ENCODE results near the gene NFIC.
"Not testable (repeated sequence)": the region's sequence is repeated elsewhere in the genome, so short reads cannot be mapped to it uniquely, and the experiment has no call there.

NFIC gene

DNA sequence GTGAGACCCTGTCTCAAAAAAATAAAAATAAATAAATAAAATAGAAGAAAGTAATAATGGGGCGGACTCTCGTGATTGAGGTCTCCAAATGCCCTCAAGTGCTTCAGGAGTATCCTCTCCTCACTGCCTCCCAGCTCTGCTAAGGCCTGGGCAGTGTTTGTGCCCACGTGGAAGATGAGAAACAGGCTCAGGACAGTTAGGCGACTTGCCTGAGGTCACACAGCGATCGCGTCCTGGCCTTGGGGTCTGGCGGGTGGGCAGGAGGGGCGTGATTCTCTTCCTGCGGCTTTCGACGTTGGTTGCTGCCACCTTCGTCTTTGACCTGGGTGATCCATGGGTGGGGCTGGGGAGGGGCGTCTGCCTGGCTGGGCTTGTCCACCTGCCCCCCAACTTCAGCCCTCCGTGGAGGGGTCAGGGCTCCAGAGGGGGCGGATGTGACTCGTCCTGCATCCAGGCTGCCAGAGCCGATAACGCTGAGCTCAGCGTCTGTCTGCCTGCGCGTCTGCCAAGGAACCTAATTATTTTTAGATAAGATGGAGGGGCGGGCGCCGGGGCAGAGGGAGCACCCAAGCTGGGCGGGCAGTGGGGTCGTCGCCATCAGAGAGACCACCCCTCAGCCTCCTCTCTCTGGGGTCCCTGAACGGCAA is 56.9 kb downstream of the NFIC start:
- ATAC-seq (ENCODE audit: low read depth), result no peak
- Histone ChIP-seq H3K9me3 (ENCODE audit: severe bottlenecking) (no peaks in the 10 kb centered on the region), H3K4me1 (ENCODE audit: insufficient read depth, poor library complexity, severe bottlenecking) (no peaks in the 10 kb centered on the region), H3K36me3 (ENCODE audit: low read depth) (peaks cover 17% of the 10 kb centered on the region), H3K4me3 (ENCODE audit: severe bottlenecking) (no peak overlapping the region), H3K27me3 (ENCODE audit: insufficient read depth, poor library complexity, severe bottlenecking) (no peaks in the 10 kb centered on the region), H3K27ac (ENCODE audit: poor library complexity, severe bottlenecking) (no peak overlapping the region)
- DNase-seq (ENCODE audit: low spot score), result no peak
- TF ChIP-seq, protein P1, sequence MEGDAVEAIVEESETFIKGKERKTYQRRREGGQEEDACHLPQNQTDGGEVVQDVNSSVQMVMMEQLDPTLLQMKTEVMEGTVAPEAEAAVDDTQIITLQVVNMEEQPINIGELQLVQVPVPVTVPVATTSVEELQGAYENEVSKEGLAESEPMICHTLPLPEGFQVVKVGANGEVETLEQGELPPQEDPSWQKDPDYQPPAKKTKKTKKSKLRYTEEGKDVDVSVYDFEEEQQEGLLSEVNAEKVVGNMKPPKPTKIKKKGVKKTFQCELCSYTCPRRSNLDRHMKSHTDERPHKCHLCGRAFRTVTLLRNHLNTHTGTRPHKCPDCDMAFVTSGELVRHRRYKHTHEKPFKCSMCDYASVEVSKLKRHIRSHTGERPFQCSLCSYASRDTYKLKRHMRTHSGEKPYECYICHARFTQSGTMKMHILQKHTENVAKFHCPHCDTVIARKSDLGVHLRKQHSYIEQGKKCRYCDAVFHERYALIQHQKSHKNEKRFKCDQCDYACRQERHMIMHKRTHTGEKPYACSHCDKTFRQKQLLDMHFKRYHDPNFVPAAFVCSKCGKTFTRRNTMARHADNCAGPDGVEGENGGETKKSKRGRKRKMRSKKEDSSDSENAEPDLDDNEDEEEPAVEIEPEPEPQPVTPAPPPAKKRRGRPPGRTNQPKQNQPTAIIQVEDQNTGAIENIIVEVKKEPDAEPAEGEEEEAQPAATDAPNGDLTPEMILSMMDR (IDR thresholded peaks at IDR 0.05; ENCODE audit: poor library complexity, severe bottlenecking), result no peak

DNA sequence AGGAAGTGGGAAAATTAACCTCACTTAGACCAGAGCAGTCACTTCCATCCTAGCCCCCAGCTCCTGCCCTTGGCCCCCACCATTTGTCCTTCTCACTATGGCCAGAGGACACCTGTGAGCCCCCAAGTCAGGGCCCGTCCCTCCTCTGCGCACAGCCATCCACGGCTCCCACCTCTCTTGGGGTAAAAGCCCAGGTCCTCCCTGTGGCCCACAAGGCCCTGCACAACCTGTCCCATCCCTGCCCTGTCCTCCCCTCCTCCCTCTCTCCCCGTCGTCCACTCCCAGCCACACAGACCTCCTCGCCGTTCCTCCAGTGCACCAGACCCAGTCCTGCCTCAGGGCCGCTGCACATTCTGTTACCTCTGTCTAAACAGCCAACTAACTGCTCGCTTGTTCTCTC is 60.0 kb downstream of the NFIC start:
- Histone ChIP-seq H3K4me3 (ENCODE audit: severe bottlenecking) (no peak overlapping the region), H3K9me3 (ENCODE audit: severe bottlenecking) (no peaks in the 10 kb centered on the region), H3K4me1 (ENCODE audit: insufficient read depth, poor library complexity, severe bottlenecking) (no peaks in the 10 kb centered on the region), H3K36me3 (ENCODE audit: low read depth) (peaks cover 14% of the 10 kb centered on the region), H3K27me3 (ENCODE audit: insufficient read depth, poor library complexity, severe bottlenecking) (no peaks in the 10 kb centered on the region), H3K27ac (ENCODE audit: poor library complexity, severe bottlenecking) (no peak overlapping the region)
- no peak for DNase-seq (ENCODE audit: low spot score)
- ATAC-seq (ENCODE audit: low read depth), result no peak
- TF ChIP-seq, protein P1 (IDR thresholded peaks at IDR 0.05; ENCODE audit: poor library complexity, severe bottlenecking), result no peak

DNA sequence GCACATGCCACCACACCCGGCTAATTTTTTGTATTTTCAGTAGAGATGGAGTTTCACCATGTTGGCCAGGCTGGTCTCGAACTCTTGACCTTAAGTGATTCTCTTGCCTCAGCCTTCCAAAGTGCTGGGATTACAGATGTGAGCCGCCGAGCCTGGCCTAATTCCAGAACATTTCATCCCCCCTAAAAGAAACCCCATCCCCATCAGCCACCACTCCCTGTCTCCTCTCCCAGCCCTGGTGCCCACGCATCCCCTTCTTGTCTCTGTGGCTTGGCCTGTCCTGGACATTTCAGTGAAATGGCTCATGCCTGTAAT is 63.9 kb downstream of the NFIC start:
- peaks cover 18% of the 10 kb centered on the region for H3K36me3 ChIP-seq (ENCODE audit: low read depth)

DNA sequence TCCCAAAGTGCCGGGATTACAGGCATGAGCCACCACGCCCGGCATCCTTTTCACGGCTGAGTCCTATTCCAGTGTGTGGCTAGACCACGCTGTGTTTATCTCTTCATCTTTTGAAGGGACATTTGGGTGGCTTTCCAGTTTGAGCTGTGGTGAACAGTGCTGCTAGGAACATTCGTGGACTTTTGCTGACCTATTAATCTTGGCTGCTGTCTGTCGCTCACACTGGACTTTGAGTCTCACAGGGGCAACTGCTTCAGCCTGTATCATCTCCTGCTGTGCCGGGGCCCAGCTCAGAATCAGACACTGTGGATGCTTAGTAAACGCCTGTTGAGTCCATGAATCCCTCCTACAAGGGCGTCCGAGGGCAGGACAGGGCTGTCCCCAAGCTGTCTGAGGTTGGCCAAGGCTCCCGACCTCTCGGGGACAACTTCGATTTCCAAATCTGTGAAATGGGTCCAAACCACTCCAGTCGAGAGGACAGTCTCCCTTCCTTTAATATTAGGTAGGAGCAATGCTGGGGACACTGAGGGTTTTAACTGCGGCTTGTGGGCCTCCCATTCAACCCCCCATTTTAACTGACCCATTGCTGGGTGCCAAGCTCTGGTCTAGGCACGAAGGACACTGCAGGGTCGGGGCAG is 65.5 kb downstream of the NFIC start:
- no peak for ATAC-seq (ENCODE audit: low read depth)

More for the DNA sequence above, 63.9 kb downstream of the NFIC start:
- not testable (repeated sequence) for H3K4me3 ChIP-seq (ENCODE audit: severe bottlenecking); ATAC-seq (ENCODE audit: low read depth); H3K27me3 ChIP-seq (ENCODE audit: insufficient read depth, poor library complexity, severe bottlenecking); H3K4me1 ChIP-seq (ENCODE audit: insufficient read depth, poor library complexity, severe bottlenecking); H3K27ac ChIP-seq (ENCODE audit: poor library complexity, severe bottlenecking); H3K9me3 ChIP-seq (ENCODE audit: severe bottlenecking); DNase-seq (ENCODE audit: low spot score)

DNA sequence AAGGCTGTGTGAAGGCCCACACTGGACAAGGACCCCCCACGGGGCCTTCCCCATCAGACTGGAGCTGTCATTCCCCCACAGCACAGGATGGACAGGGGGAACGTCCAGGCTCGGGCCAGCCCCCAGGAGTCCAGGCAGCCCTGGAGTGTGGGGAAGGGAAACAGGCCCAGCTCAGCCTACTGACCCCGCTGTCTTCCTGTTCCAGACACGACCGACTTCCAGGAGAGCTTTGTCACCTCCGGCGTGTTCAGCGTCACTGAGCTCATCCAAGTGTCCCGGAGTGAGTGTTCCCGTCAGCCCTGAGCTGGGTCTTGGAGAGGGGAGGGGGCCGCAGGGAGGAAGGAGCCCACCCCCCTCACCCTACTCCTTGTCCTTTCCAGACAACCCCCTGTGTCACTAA is 66.9 kb downstream of the NFIC start:
- ATAC-seq (ENCODE audit: low read depth) (no peak), DNase-seq (ENCODE audit: low spot score) (no peak)
- Histone ChIP-seq H3K4me1 (ENCODE audit: insufficient read depth, poor library complexity, severe bottlenecking) (no peaks in the 10 kb centered on the region), H3K9me3 (ENCODE audit: severe bottlenecking) (no peaks in the 10 kb centered on the region), H3K27ac (ENCODE audit: poor library complexity, severe bottlenecking) (no peak overlapping the region), H3K4me3 (ENCODE audit: severe bottlenecking) (no peak overlapping the region), H3K27me3 (ENCODE audit: insufficient read depth, poor library complexity, severe bottlenecking) (no peaks in the 10 kb centered on the region), H3K36me3 (ENCODE audit: low read depth) (peaks cover 43% of the 10 kb centered on the region)
- TF ChIP-seq, protein P1 (IDR thresholded peaks at IDR 0.05; ENCODE audit: poor library complexity, severe bottlenecking), result no peak

More for the DNA sequence above, 65.5 kb downstream of the NFIC start:
- H3K27me3 ChIP-seq (ENCODE audit: insufficient read depth, poor library complexity, severe bottlenecking), result no peaks in the 10 kb centered on the region
- H3K9me3 ChIP-seq (ENCODE audit: severe bottlenecking), result no peaks in the 10 kb centered on the region
- no peak overlapping the region for H3K4me3 ChIP-seq (ENCODE audit: severe bottlenecking)
- TF ChIP-seq, protein P1 (IDR thresholded peaks at IDR 0.05; ENCODE audit: poor library complexity, severe bottlenecking), result no peak
- peaks cover 31% of the 10 kb centered on the region for H3K36me3 ChIP-seq (ENCODE audit: low read depth)
- H3K27ac ChIP-seq (ENCODE audit: poor library complexity, severe bottlenecking), result no peak overlapping the region
- H3K4me1 ChIP-seq (ENCODE audit: insufficient read depth, poor library complexity, severe bottlenecking), result no peaks in the 10 kb centered on the region
- DNase-seq (ENCODE audit: low spot score), result no peak
